Measurements from ENCODE around the gene SMOC2. TPM values are rescaled to one million over a fixed set of nuclear protein-coding genes. Genes with fewer than 3 reads are reported as not detected.

SMOC2 gene
- total RNA-seq, 1 experiment from 2014 or later = 0.42 TPM

DNA sequence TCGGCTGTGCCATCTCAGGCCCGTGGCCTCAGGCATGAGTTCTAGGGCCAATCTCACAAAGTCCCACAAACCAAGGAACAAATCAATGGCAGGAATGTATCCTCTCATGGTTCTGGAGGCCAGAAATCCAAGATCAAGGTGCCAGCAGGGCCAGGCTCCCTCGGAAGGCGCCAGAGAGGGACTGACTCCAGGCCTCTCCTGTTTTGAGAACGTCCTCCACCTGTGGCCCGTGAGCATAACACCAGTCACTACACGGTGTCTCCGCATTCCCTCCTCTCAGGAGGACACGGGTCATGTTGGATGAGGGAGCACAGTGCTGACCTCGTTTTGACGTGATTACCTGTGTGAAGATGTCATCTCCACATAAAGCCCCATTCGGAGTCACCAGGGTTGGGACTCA lies 45.0 kb upstream of the SMOC2 start:
- no peak overlapping the region for H2AFZ ChIP-seq (ENCODE audit: low read depth, low read length, poor library complexity, severe bottlenecking)
- intact Hi-C loops (cut with micrococcal nuclease) = no loop called here
- no peaks in the 10 kb centered on the region for H3K4me1 ChIP-seq (ENCODE audit: control insufficient read depth in 1 of 2, insufficient read depth in 2 of 2, low read length in 2 of 2)
- no TSS peak for BruUV-seq (replicated peaks)
- H3K9me3 ChIP-seq (ENCODE audit: control insufficient read depth in 1 of 2, insufficient read depth in 1 of 2, low read depth in 1 of 2, low read length in 2 of 2) = no peaks in the 10 kb centered on the region
- CTCF ChIA-PET = no interaction called here
- H3K36me3 ChIP-seq (ENCODE audit: control insufficient read depth in 1 of 2, insufficient read depth in 2 of 2, low read length in 2 of 2) = no peaks in the 10 kb centered on the region
- H3K4me3 ChIP-seq (replicated peaks in 1 of 2; ENCODE audit: low read depth in 1 of 2, low read length in 2 of 2) = no peak overlapping the region
- RAD21 ChIA-PET (ENCODE audit: low non-redundant PET in 1 of 2, low total read pairs in 2 of 2, uncharacterized antibody in 2 of 2, unreplicated experiment in 2 of 2) = no interaction called here
- POLR2A ChIA-PET = no interaction called here
- DNase-seq (ENCODE audit: low read depth, low spot score) (no peak), ATAC-seq (no peak)
- H3K27ac ChIP-seq (ENCODE audit: low read depth, low read length) = no peak overlapping the region
- no peaks in the 10 kb centered on the region for H3K9me2 ChIP-seq (ENCODE audit: insufficient read depth)
- H3K4me2 ChIP-seq (ENCODE audit: low read length) = no peak overlapping the region
- no peak overlapping the region for H3K9ac ChIP-seq (ENCODE audit: low read length)
- no peaks in the 10 kb centered on the region for H4K20me1 ChIP-seq (ENCODE audit: insufficient read depth)
- no peaks in the 10 kb centered on the region for H3K79me2 ChIP-seq (ENCODE audit: insufficient read depth, low read length)
- H3K27me3 ChIP-seq (ENCODE audit: insufficient read depth, low read length) = no peaks in the 10 kb centered on the region
- TF ChIP-seq JUND (IDR thresholded peaks at IDR 0.05) (no peak), CEBPB (IDR thresholded peaks at IDR 0.05; ENCODE audit: low read depth) (no peak), EZH2 (IDR thresholded peaks at IDR 0.05) (no peak), YY1 (IDR thresholded peaks at IDR 0.05; ENCODE audit: extremely low read depth, insufficient replicate concordance, low read depth, low read length) (no peak), ELF1 (IDR thresholded peaks at IDR 0.05; ENCODE audit: borderline replicate concordance, low read depth) (no peak), CBX3 (IDR thresholded peaks at IDR 0.05; ENCODE audit: low read depth) (no peak), SP1 (IDR thresholded peaks at IDR 0.05; ENCODE audit: low read depth) (no peak), SRF (IDR thresholded peaks at IDR 0.05; ENCODE audit: low read depth) (no peak), TCF7L2 (IDR thresholded peaks at IDR 0.05; ENCODE audit: borderline replicate concordance, extremely low read depth, insufficient read depth, insufficient read length) (no peak)

GRCh38 chr6:168396561-168396960 lies 44.4 kb upstream of the SMOC2 start:
- Histone ChIP-seq H3K9ac (ENCODE audit: low read length) (no peak overlapping the region), H3K36me3 (ENCODE audit: control insufficient read depth in 1 of 2, insufficient read depth in 2 of 2, low read length in 2 of 2) (no peaks in the 10 kb centered on the region), H2AFZ (ENCODE audit: low read depth, low read length, poor library complexity, severe bottlenecking) (no peak overlapping the region), H3K27me3 (ENCODE audit: insufficient read depth, low read length) (no peaks in the 10 kb centered on the region), H3K4me3 (replicated peaks in 1 of 2; ENCODE audit: low read depth in 1 of 2, low read length in 2 of 2) (no peak overlapping the region), H3K9me3 (ENCODE audit: control insufficient read depth in 1 of 2, insufficient read depth in 1 of 2, low read depth in 1 of 2, low read length in 2 of 2) (no peaks in the 10 kb centered on the region), H3K4me1 (ENCODE audit: control insufficient read depth in 1 of 2, insufficient read depth in 2 of 2, low read length in 2 of 2) (no peaks in the 10 kb centered on the region), H3K4me2 (ENCODE audit: low read length) (no peak overlapping the region), H3K27ac (ENCODE audit: low read depth, low read length) (no peak overlapping the region), H3K9me2 (ENCODE audit: insufficient read depth) (no peaks in the 10 kb centered on the region), H3K79me2 (ENCODE audit: insufficient read depth, low read length) (no peaks in the 10 kb centered on the region), H4K20me1 (ENCODE audit: insufficient read depth) (no peaks in the 10 kb centered on the region)
- ATAC-seq (no peak), DNase-seq (ENCODE audit: low read depth, low spot score) (no peak)
- intact Hi-C loops (cut with micrococcal nuclease) = no loop called here
- RAD21 ChIA-PET (ENCODE audit: low non-redundant PET in 1 of 2, low total read pairs in 2 of 2, uncharacterized antibody in 2 of 2, unreplicated experiment in 2 of 2) = no interaction called here
- CTCF ChIA-PET = no interaction called here
- POLR2A ChIA-PET = no interaction called here
- BruUV-seq (replicated peaks) = no TSS peak
- TF ChIP-seq EZH2 (IDR thresholded peaks at IDR 0.05) (no peak), SRF (IDR thresholded peaks at IDR 0.05; ENCODE audit: low read depth) (no peak), FOSL1 (IDR thresholded peaks at IDR 0.05; ENCODE audit: low read depth) (no peak), ATF3 (IDR thresholded peaks at IDR 0.05) (no peak), EZH2phosphoT487 (IDR thresholded peaks at IDR 0.05; ENCODE audit: borderline replicate concordance) (no peak), SP1 (IDR thresholded peaks at IDR 0.05; ENCODE audit: low read depth) (no peak), ZNF274 (IDR thresholded peaks at IDR 0.05; ENCODE audit: low read depth, low read length) (no peak), ZFX (IDR thresholded peaks at IDR 0.05) (no peak), RAD21 (IDR thresholded peaks at IDR 0.05; ENCODE audit: low read depth) (no peak), ELF1 (IDR thresholded peaks at IDR 0.05; ENCODE audit: borderline replicate concordance, low read depth) (no peak), YY1 (IDR thresholded peaks at IDR 0.05; ENCODE audit: extremely low read depth, insufficient replicate concordance, low read depth, low read length) (no peak), CEBPB (IDR thresholded peaks at IDR 0.05; ENCODE audit: low read depth) (no peak), POLR2AphosphoS5 (IDR thresholded peaks at IDR 0.05; ENCODE audit: low read depth, low read length) (no peak)
- TF ChIP-seq, protein P1, sequence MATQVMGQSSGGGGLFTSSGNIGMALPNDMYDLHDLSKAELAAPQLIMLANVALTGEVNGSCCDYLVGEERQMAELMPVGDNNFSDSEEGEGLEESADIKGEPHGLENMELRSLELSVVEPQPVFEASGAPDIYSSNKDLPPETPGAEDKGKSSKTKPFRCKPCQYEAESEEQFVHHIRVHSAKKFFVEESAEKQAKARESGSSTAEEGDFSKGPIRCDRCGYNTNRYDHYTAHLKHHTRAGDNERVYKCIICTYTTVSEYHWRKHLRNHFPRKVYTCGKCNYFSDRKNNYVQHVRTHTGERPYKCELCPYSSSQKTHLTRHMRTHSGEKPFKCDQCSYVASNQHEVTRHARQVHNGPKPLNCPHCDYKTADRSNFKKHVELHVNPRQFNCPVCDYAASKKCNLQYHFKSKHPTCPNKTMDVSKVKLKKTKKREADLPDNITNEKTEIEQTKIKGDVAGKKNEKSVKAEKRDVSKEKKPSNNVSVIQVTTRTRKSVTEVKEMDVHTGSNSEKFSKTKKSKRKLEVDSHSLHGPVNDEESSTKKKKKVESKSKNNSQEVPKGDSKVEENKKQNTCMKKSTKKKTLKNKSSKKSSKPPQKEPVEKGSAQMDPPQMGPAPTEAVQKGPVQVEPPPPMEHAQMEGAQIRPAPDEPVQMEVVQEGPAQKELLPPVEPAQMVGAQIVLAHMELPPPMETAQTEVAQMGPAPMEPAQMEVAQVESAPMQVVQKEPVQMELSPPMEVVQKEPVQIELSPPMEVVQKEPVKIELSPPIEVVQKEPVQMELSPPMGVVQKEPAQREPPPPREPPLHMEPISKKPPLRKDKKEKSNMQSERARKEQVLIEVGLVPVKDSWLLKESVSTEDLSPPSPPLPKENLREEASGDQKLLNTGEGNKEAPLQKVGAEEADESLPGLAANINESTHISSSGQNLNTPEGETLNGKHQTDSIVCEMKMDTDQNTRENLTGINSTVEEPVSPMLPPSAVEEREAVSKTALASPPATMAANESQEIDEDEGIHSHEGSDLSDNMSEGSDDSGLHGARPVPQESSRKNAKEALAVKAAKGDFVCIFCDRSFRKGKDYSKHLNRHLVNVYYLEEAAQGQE (IDR thresholded peaks at IDR 0.05; ENCODE audit: low read depth) = no peak
